IMR-90 (cell line): Measurements from ENCODE around the gene NMRK2. TPM values are rescaled to one million over a fixed set of nuclear protein-coding genes. Genes with fewer than 3 reads are reported as not detected.

Experiments
- ATAC-seq: fragments of 200-7000 bp; cut with Tn5 transposase; 2 replicates; pipeline ENCODE4 v1.9.1; 2020; ENCODE audit warnings: low read depth, mild to moderate bottlenecking, moderate library complexity
- BruUV-seq: library from RNA; stranded (reverse); fragments of 400-500 nt; replicated peaks from 2 replicates; lab custom pipeline; 2021; lab: Mats Ljungman, UMichigan
- CTCF ChIA-PET: fragments of 300-600 bp; formaldehyde crosslinking; extraction: SDS; loops from one replicate; lab custom pipeline; 2021; ENCODE audit warnings: antibody characterized with exemption; lab: Yijun Ruan, JAX
- POLR2A ChIA-PET: fragments of 300-600 bp; sonication (Branson Sonifier 250); formaldehyde crosslinking; loops from one replicate; lab custom pipeline; 2022; ENCODE audit warnings: antibody characterized with exemption; ENCODE audit not compliant: unreplicated experiment; lab: Charles Lee
- DNase-seq: peaks from one replicate; pipeline ENCODE4 v3.0.0; 2013
- H2AFZ ChIP-seq: replicated peaks from 2 replicates; pipeline ENCODE3; 2013; ENCODE audit warnings: low read length, mild to moderate bottlenecking; ENCODE audit not compliant: poor library complexity
- H2AK5ac ChIP-seq: 2 replicates; pipeline ENCODE4 v1.6.1; 2013; ENCODE audit warnings: low read depth, low read length, inconsistent platforms
- H2AK9ac ChIP-seq: replicated peaks from 2 replicates; pipeline ENCODE3; 2013; ENCODE audit warnings: mild to moderate bottlenecking, low read depth, low read length, moderate library complexity; ENCODE audit not compliant: poor library complexity
- H2BK120ac ChIP-seq: 2 replicates; pipeline ENCODE4 v1.6.1; 2013; ENCODE audit warnings: low read depth, low read length, inconsistent platforms
- H2BK15ac ChIP-seq: 3 replicates; pipeline ENCODE4 v1.6.1; 2013; ENCODE audit warnings: low read depth, low read length, inconsistent platforms
- H2BK20ac ChIP-seq: 2 replicates; pipeline ENCODE4 v1.6.1; 2013; ENCODE audit warnings: low read depth, mild to moderate bottlenecking, inconsistent platforms, low read length, moderate library complexity
- H2BK5ac ChIP-seq: 2 replicates; pipeline ENCODE4 v1.6.1; 2013; ENCODE audit warnings: mild to moderate bottlenecking, low read depth, low read length, inconsistent platforms; ENCODE audit not compliant: poor library complexity, severe bottlenecking
- H3K14ac ChIP-seq: replicated peaks from 2 replicates; pipeline ENCODE4 v1.6.1; 2013; ENCODE audit warnings: low read depth, low read length, inconsistent platforms
- H3K18ac ChIP-seq: 2 replicates; pipeline ENCODE4 v1.6.1; 2013; ENCODE audit warnings: low read depth, low read length, control low read depth
- H3K23ac ChIP-seq: 2 replicates; pipeline ENCODE4 v1.6.1; 2013; ENCODE audit warnings: low read depth, low read length, inconsistent platforms
- H3K27ac ChIP-seq: 2 replicates; pipeline ENCODE4 v1.5.1; 2013; ENCODE audit warnings: mild to moderate bottlenecking, control low read depth, low read length; ENCODE audit not compliant: insufficient read depth
- H3K27me3 ChIP-seq: 2 replicates; pipeline ENCODE4 v1.6.1; 2013; ENCODE audit warnings: low read length; ENCODE audit not compliant: control insufficient read depth, insufficient read depth
- H3K36me3 ChIP-seq: 2 replicates; pipeline ENCODE4 v1.6.1; 2013; ENCODE audit warnings: low read length, mixed read lengths; ENCODE audit not compliant: control insufficient read depth, insufficient read depth
- H3K4ac ChIP-seq: 2 replicates; pipeline ENCODE4 v1.6.1; 2013; ENCODE audit warnings: low read depth, low read length, inconsistent platforms
- H3K4me1 ChIP-seq: 2 replicates; pipeline ENCODE4 v1.6.1; 2013; ENCODE audit warnings: low read length, mixed read lengths; ENCODE audit not compliant: control insufficient read depth, insufficient read depth
- H3K4me2 ChIP-seq: 2 replicates; pipeline ENCODE4 v1.6.1; 2013; ENCODE audit warnings: low read depth, mild to moderate bottlenecking, control low read depth, low read length, moderate library complexity
- H3K4me3 ChIP-seq: 2 replicates; pipeline ENCODE4 v1.5.1; 2013; ENCODE audit warnings: low read depth, mild to moderate bottlenecking, control low read depth, low read length, moderate library complexity; ENCODE audit not compliant: insufficient read depth
- H3K56ac ChIP-seq: 2 replicates; pipeline ENCODE4 v1.6.1; 2013; ENCODE audit warnings: low read length, inconsistent platforms; ENCODE audit not compliant: insufficient read depth; ENCODE audit errors: extremely low read depth
- H3K79me1 ChIP-seq, 2 experiments: 2 replicates each; pipeline ENCODE4 v1.6.1; 2013; ENCODE audit warnings: low read length in 2 of 2, inconsistent platforms in 1 of 2, low read depth in 1 of 2
- H3K9ac ChIP-seq: 2 replicates; pipeline ENCODE4 v1.6.1; 2013; ENCODE audit warnings: low read depth, low read length, control low read depth
- H3K9me1 ChIP-seq: 2 replicates; pipeline ENCODE4 v1.6.1; 2013; ENCODE audit warnings: low read length, inconsistent platforms; ENCODE audit not compliant: insufficient read depth
- H3K9me3 ChIP-seq: 2 replicates; pipeline ENCODE4 v1.6.1; 2013; ENCODE audit warnings: low read length; ENCODE audit not compliant: control insufficient read depth, insufficient read depth
- H4K20me1 ChIP-seq: 2 replicates; pipeline ENCODE4 v1.6.1; 2013; ENCODE audit warnings: low read length, inconsistent platforms; ENCODE audit not compliant: insufficient read depth
- H4K5ac ChIP-seq: 2 replicates; pipeline ENCODE4 v1.6.1; 2013; ENCODE audit warnings: mild to moderate bottlenecking, low read depth, low read length, control low read depth
- H4K8ac ChIP-seq, 2 experiments: 2 replicates each; pipeline ENCODE4 v1.6.1; 2013; ENCODE audit warnings: low read depth in 2 of 2, low read length in 2 of 2, control low read depth in 1 of 2, inconsistent platforms in 1 of 2
- H4K91ac ChIP-seq: 2 replicates; pipeline ENCODE4 v1.6.1; 2013; ENCODE audit warnings: low read depth, low read length, inconsistent platforms; ENCODE audit not compliant: insufficient read depth
- CEBPB ChIP-seq: IDR thresholded peaks from 2 replicates; pipeline ENCODE4 v1.6.1; 2012; ENCODE audit warnings: low read depth, low read length, improper control_type of control experiment
- CHD1 ChIP-seq: IDR thresholded peaks from 2 replicates; pipeline ENCODE4 v1.6.1; 2012; ENCODE audit warnings: low read depth, low read length, improper control_type of control experiment
- ELK1 ChIP-seq: fragments of 150-350 bp; IDR thresholded peaks from 2 replicates; pipeline ENCODE4 v1.6.1; 2016; ENCODE audit warnings: low read depth, mild to moderate bottlenecking, low read length, moderate library complexity, borderline replicate concordance
- MAFK ChIP-seq: IDR thresholded peaks from 2 replicates; pipeline ENCODE4 v1.6.1; 2012; ENCODE audit warnings: low read depth, low read length, improper control_type of control experiment
- MAZ ChIP-seq: IDR thresholded peaks from 2 replicates; pipeline ENCODE4 v1.6.1; 2012; ENCODE audit warnings: low read depth, mild to moderate bottlenecking, low read length, improper control_type of control experiment, moderate library complexity, borderline replicate concordance
- MXI1 ChIP-seq: IDR thresholded peaks from 2 replicates; pipeline ENCODE4 v1.6.1; 2012; ENCODE audit warnings: low read depth, mild to moderate bottlenecking, low read length, moderate library complexity, borderline replicate concordance
- NFE2L2 ChIP-seq: fragments of 150-350 bp; IDR thresholded peaks from 2 replicates; pipeline ENCODE4 v1.6.1; 2016; ENCODE audit warnings: low read depth, mild to moderate bottlenecking, low read length
- POLR2A ChIP-seq: IDR thresholded peaks from 2 replicates; pipeline ENCODE4 v1.6.1; 2012; ENCODE audit warnings: mild to moderate bottlenecking, low read depth, low read length
- RAD21 ChIP-seq: IDR thresholded peaks from 2 replicates; pipeline ENCODE4 v1.6.1; 2012; ENCODE audit warnings: low read length, improper control_type of control experiment
- RCOR1 ChIP-seq: IDR thresholded peaks from 2 replicates; pipeline ENCODE4 v1.6.1; 2012; ENCODE audit warnings: mild to moderate bottlenecking, low read length, improper control_type of control experiment; ENCODE audit not compliant: insufficient replicate concordance
- SMC3 ChIP-seq: fragments of 150-350 bp; IDR thresholded peaks from 2 replicates; pipeline ENCODE4 v1.6.1; 2016; ENCODE audit warnings: low read depth, mild to moderate bottlenecking, antibody characterized with exemption, low read length, moderate library complexity
- USF2 ChIP-seq: fragments of 150-350 bp; IDR thresholded peaks from 2 replicates; pipeline ENCODE4 v1.6.1; 2017; ENCODE audit warnings: mild to moderate bottlenecking, antibody characterized with exemption, low read length, low read depth
- WGBS, 2 experiments: methylation state at CpG; one replicate each; pipeline versions ENCODE4 v1.1.5 to v1.1.7; 2013; ENCODE audit warnings: missing lambda C conversion rate in 2 of 2; ENCODE audit not compliant: insufficient read length in 1 of 2; ENCODE audit errors: extremely low coverage in 2 of 2; 5-methylcytosine and 5-hydroxymethylcytosine counted together
- dilution Hi-C: fragments of 300-500 bp; cut with HindIII; formaldehyde crosslinking; loops from one replicate; pipeline ENCODE4 v1.14.3; 2018; ENCODE audit warnings: low sequenced_read_pairs; ENCODE audit not compliant: unreplicated experiment
- in situ Hi-C: fragments of 300-500 bp; cut with MboI; formaldehyde crosslinking; loops from 3 replicates; pipeline ENCODE4 v1.14.3; 2019; ENCODE audit warnings: low sequenced_read_pairs, inconsistent platforms, mixed read lengths
- intact Hi-C: fragments of 100-400 bp; cut with micrococcal nuclease; formaldehyde crosslinking; loops from 2 replicates; pipeline ENCODE4 v1.10.0; 2022
- polyA plus RNA-seq, 3 experiments: library from polyadenylated mRNA; depleted of rRNA; stranded (reverse); fragments of >200 nt; gene quantifications; 2 replicates each; pipeline ENCODE4 v1.2.3, GENCODE V29; 2012; ENCODE audit warnings: low replicate concordance in 1 of 3
- total RNA-seq: library from RNA; depleted of rRNA; stranded (reverse); fragments of >200 nt; gene quantifications from 2 replicates; pipeline ENCODE4 v1.2.3, GENCODE V29; 2012
- TF ChIP-seq, protein P1 (sequence below): conservative IDR thresholded peaks from 2 replicates; pipeline ENCODE4 v1.5.1; 2012; ENCODE audit warnings: mild to moderate bottlenecking, low read depth, low read length, improper control_type of control experiment

Gene NMRK2
- total and polyA plus RNA-seq, 2 of the 4 experiments (the other 2 are of a cell fraction), result not detected

- Histone ChIP-seq H3K14ac (peak within 1 kb of the TSS; percentile 100), H2BK5ac (peak within 1 kb of the TSS; percentile 98), H2BK15ac (peak within 1 kb of the TSS; percentile 98; the same call in 2 of the 3 replicates), H3K18ac (peak within 1 kb of the TSS; percentile 93), H2AK9ac (peak within 1 kb of the TSS; percentile 80), H3K27me3 (no peaks in the 10 kb centered on the region), H3K27ac (peak within 1 kb of the TSS; percentile 99), H3K9me3 (no peaks in the 10 kb centered on the region), H4K91ac (peak within 1 kb of the TSS; percentile 98), H3K4me1 (peaks cover 9% of the 10 kb centered on the region), H4K20me1 (peaks cover 74% of the 10 kb centered on the region), H4K8ac (peak within 1 kb of the TSS; percentile 75 to 84), H2AFZ (peak within 1 kb of the TSS; percentile 75), H3K56ac (peak within 1 kb of the TSS; percentile 97), H3K23ac (peak within 1 kb of the TSS; percentile 99), H3K4me3 (peak within 1 kb of the TSS; percentile 81), H3K9ac (peak within 1 kb of the TSS; percentile 100), H3K36me3 (peaks cover 38% of the 10 kb centered on the region), H4K5ac (peak within 1 kb of the TSS; percentile 77), H3K4me2 (peak within 1 kb of the TSS; percentile 98), H2AK5ac (peak within 1 kb of the TSS; percentile 99), H3K79me1 (peaks cover 15 to 42% of the 10 kb centered on the region in 2 experiments), H3K4ac (peak within 1 kb of the TSS; percentile 98), H2BK120ac (peak within 1 kb of the TSS; percentile 90), H2BK20ac (peak within 1 kb of the TSS; percentile 77; the same call in 1 of the 2 replicates), H3K9me1 (0 out of 2 replicates have a peak, but pooled peaks cover 15% of the 10 kb centered on the region)
- in situ Hi-C loops, result no loop called here
- ChIA-PET CTCF (no interaction called here), POLR2A (interaction anchor here (0.7 to 1.3 kb wide), 2 partner anchors 10 to 14 kb away, joined by 3 to 10 read pairs; partner anchors contain the start of gene EEF2)
- no TSS peak for BruUV-seq
- intact Hi-C loops, result no loop called here
- dilution Hi-C loops, result no loop called here
- 0% methylated on average over 66 of the region's 73 CpGs; no CpG with 5 or more reads in 1 of the 2 experiments for WGBS, 2 experiments
- DNase-seq, result peak; percentile 97
- peak; percentile 77 for ATAC-seq
- TF ChIP-seq MAFK (no peak), MAZ (peak; percentile 83; the same call in 1 of the 2 replicates), RAD21 (no peak), MXI1 (peak; percentile 13; the same call in 1 of the 2 replicates), POLR2A (peak; percentile 91), ELK1 (no peak), CHD1 (no peak), CEBPB (no peak), USF2 (peak; percentile 61; the same call in 1 of the 2 replicates), RCOR1 (no peak), NFE2L2 (no peak), SMC3 (no peak)
- TF ChIP-seq, protein P1, sequence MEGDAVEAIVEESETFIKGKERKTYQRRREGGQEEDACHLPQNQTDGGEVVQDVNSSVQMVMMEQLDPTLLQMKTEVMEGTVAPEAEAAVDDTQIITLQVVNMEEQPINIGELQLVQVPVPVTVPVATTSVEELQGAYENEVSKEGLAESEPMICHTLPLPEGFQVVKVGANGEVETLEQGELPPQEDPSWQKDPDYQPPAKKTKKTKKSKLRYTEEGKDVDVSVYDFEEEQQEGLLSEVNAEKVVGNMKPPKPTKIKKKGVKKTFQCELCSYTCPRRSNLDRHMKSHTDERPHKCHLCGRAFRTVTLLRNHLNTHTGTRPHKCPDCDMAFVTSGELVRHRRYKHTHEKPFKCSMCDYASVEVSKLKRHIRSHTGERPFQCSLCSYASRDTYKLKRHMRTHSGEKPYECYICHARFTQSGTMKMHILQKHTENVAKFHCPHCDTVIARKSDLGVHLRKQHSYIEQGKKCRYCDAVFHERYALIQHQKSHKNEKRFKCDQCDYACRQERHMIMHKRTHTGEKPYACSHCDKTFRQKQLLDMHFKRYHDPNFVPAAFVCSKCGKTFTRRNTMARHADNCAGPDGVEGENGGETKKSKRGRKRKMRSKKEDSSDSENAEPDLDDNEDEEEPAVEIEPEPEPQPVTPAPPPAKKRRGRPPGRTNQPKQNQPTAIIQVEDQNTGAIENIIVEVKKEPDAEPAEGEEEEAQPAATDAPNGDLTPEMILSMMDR, result no peak
Observed at GRCh38 chr19:3970808-3971598, 38.1 kb downstream of the NMRK2 start, which contains the start of gene DAPK3. DAPK3 (minus strand) TSS chr19:3971099; CDS start chr19:3969735, 1,364 bp downstream.
